ENCODE measurements around the gene SOX9.

- no peak for TF ChIP-seq EZH2 (IDR thresholded peaks at IDR 0.05; ENCODE audit: insufficient read depth, poor library complexity, severe bottlenecking)
- TF ChIP-seq EZH2phosphoT487 (IDR thresholded peaks at IDR 0.05; ENCODE audit: insufficient read depth, low read depth): no peak
Observed at GRCh38 chr17:72171703-72172667, 51.2 kb downstream of the SOX9 start.
